GM21528 (cell line): ENCODE measurements around the gene BMP2K.
A peak's percentile ranks its signal among the peaks of the same experiment; 100 is the strongest.

ENCODE experiments used
- ATAC-seq: cut with Tn5 transposase; IDR thresholded peaks from one replicate; pipeline ENCODE4 v1.9.1; 2021; ENCODE audit warnings: mild to moderate bottlenecking, moderate library complexity; ENCODE audit not compliant: unreplicated experiment, low FRiP score

BMP2K gene

GRCh38 chr4:78922207-78922606, 146.1 kb downstream of the BMP2K start:
- ATAC-seq = no peak

- ATAC-seq = no peak
Observed at GRCh38 chr4:78923464-78924312, 147.5 kb downstream of the BMP2K start.

GRCh38 chr4:78926826-78927225, 150.7 kb downstream of the BMP2K start:
- ATAC-seq = no peak

GRCh38 chr4:78928835-78929234, 152.7 kb downstream of the BMP2K start:
- no peak for ATAC-seq

- ATAC-seq = no peak
Observed at GRCh38 chr4:78930016-78930629, 154.0 kb downstream of the BMP2K start.

GRCh38 chr4:78936989-78937388, 160.8 kb downstream of the BMP2K start:
- ATAC-seq = no peak

- no peak for ATAC-seq
Observed at GRCh38 chr4:78937837-78938236, 161.7 kb downstream of the BMP2K start.

GRCh38 chr4:78938474-78938867, 162.3 kb downstream of the BMP2K start:
- ATAC-seq = no peak

- ATAC-seq = peak; percentile 98
Observed at GRCh38 chr4:78938868-78939666, 162.9 kb downstream of the BMP2K start, which contains the start of gene PAQR3. PAQR3 (minus strand) TSS chr4:78939438; CDS start chr4:78939224, 214 bp downstream.

- peak; percentile 27 for ATAC-seq
Observed at GRCh38 chr4:78939667-78940008, 163.5 kb downstream of the BMP2K start.

GRCh38 chr4:78940752-78941151, 164.6 kb downstream of the BMP2K start:
- ATAC-seq = no peak

GRCh38 chr4:78944381-78944780, 168.2 kb downstream of the BMP2K start:
- ATAC-seq = no peak

- ATAC-seq = no peak
Observed at GRCh38 chr4:78945651-78946179, 169.6 kb downstream of the BMP2K start.

- no peak for ATAC-seq
Observed at GRCh38 chr4:78949735-78950134, 173.6 kb downstream of the BMP2K start.

- peak; percentile 79 for ATAC-seq
Observed at GRCh38 chr4:78951862-78952472, 175.8 kb downstream of the BMP2K start.

- no peak for ATAC-seq
Observed at GRCh38 chr4:78953231-78953630, 177.1 kb downstream of the BMP2K start.

GRCh38 chr4:78953769-78954666, 177.9 kb downstream of the BMP2K start:
- ATAC-seq = no peak

GRCh38 chr4:78956975-78957374, 180.8 kb downstream of the BMP2K start:
- ATAC-seq = no peak

- ATAC-seq = no peak
Observed at GRCh38 chr4:78960926-78961325, 184.8 kb downstream of the BMP2K start.
